OCI-LY1 (cell line): ENCODE results near the gene ARMH3.

Experiments used
- H2AFZ ChIP-seq: fragments of 200-600 bp; sonication (generic), shearing (Covaris generic); 2 replicates; pipeline ENCODE4 v1.6.0; 2014; ENCODE audit warnings: antibody characterized with exemption, mild to moderate bottlenecking, low read length
- H3F3A ChIP-seq: fragments of 200-600 bp; sonication (generic), shearing (Covaris generic); 2 replicates; pipeline ENCODE4 v1.6.0; 2014; ENCODE audit warnings: mild to moderate bottlenecking, antibody characterized with exemption, low read length, moderate library complexity; ENCODE audit not compliant: insufficient read depth
- H3K27ac ChIP-seq: fragments of 200-600 bp; sonication (generic); 2 replicates; pipeline ENCODE4 v1.5.1; 2014; ENCODE audit warnings: low read length, mixed run types, mild to moderate bottlenecking, low read depth; ENCODE audit not compliant: poor library complexity, severe bottlenecking
- H3K27me3 ChIP-seq: fragments of 200-600 bp; sonication (generic); 2 replicates; pipeline ENCODE4 v1.6.0; 2014; ENCODE audit warnings: antibody characterized with exemption, mild to moderate bottlenecking, low read length, moderate library complexity; ENCODE audit not compliant: insufficient read depth
- H3K36me3 ChIP-seq: fragments of 200-600 bp; sonication (generic); 2 replicates; pipeline ENCODE4 v1.6.1; 2014; ENCODE audit warnings: mild to moderate bottlenecking, antibody characterized with exemption, low read length, moderate library complexity, mixed read lengths; ENCODE audit not compliant: insufficient read depth
- H3K4me1 ChIP-seq: fragments of 200-600 bp; sonication (generic); 2 replicates; pipeline ENCODE4 v1.5.1; 2014; ENCODE audit warnings: mild to moderate bottlenecking, low read length, moderate library complexity; ENCODE audit not compliant: insufficient read depth, severe bottlenecking
- H3K4me2 ChIP-seq: fragments of 200-600 bp; sonication (generic), shearing (Covaris generic); 2 replicates; pipeline ENCODE4 v1.6.1; 2014; ENCODE audit warnings: low read length
- H3K4me3 ChIP-seq: fragments of 200-600 bp; sonication (generic); 2 replicates; pipeline ENCODE4 v1.5.1; 2014; ENCODE audit warnings: low read length, low read depth, mild to moderate bottlenecking, mixed read lengths; ENCODE audit not compliant: poor library complexity, severe bottlenecking
- H3K79me2 ChIP-seq: fragments of 200-600 bp; shearing (Covaris generic); 2 replicates; pipeline ENCODE4 v1.6.1; 2016; ENCODE audit warnings: mixed run types, low read length, mixed read lengths; ENCODE audit not compliant: insufficient read depth
- H3K9ac ChIP-seq: fragments of 200-600 bp; sonication (generic), shearing (Covaris generic); 2 replicates; pipeline ENCODE4 v1.6.1; 2014; ENCODE audit warnings: mild to moderate bottlenecking, low read length, mixed read lengths
- H3K9me2 ChIP-seq: fragments of 200-600 bp; sonication (generic), shearing (Covaris generic); 2 replicates; pipeline ENCODE4 v1.6.1; 2014; ENCODE audit warnings: low read depth, mild to moderate bottlenecking, low read length, mixed read lengths
- H3K9me3 ChIP-seq: fragments of 200-600 bp; shearing (Covaris generic); 2 replicates; pipeline ENCODE4 v1.6.1; 2014; ENCODE audit warnings: low read length, mixed read lengths
- H4K20me1 ChIP-seq: fragments of 200-600 bp; sonication (generic), shearing (Covaris generic); 2 replicates; pipeline ENCODE4 v1.6.0; 2016; ENCODE audit warnings: mild to moderate bottlenecking, low read length; ENCODE audit not compliant: insufficient read depth
- EZH2 ChIP-seq: fragments of 200-600 bp; sonication (generic), shearing (Covaris generic); IDR thresholded peaks from 2 replicates; pipeline ENCODE4 v1.8.0; 2017; ENCODE audit warnings: borderline replicate concordance, mixed run types, mild to moderate bottlenecking, antibody characterized with exemption, low read length, moderate library complexity, mixed read lengths
- TF ChIP-seq, protein P1 (sequence below): fragments of 200-600 bp; sonication (generic), shearing (Covaris generic); IDR thresholded peaks from 2 replicates; pipeline ENCODE4 v1.5.1; 2017; ENCODE audit warnings: mild to moderate bottlenecking, antibody characterized with exemption, low read length, moderate library complexity, mixed read lengths

ARMH3 gene, protein sequence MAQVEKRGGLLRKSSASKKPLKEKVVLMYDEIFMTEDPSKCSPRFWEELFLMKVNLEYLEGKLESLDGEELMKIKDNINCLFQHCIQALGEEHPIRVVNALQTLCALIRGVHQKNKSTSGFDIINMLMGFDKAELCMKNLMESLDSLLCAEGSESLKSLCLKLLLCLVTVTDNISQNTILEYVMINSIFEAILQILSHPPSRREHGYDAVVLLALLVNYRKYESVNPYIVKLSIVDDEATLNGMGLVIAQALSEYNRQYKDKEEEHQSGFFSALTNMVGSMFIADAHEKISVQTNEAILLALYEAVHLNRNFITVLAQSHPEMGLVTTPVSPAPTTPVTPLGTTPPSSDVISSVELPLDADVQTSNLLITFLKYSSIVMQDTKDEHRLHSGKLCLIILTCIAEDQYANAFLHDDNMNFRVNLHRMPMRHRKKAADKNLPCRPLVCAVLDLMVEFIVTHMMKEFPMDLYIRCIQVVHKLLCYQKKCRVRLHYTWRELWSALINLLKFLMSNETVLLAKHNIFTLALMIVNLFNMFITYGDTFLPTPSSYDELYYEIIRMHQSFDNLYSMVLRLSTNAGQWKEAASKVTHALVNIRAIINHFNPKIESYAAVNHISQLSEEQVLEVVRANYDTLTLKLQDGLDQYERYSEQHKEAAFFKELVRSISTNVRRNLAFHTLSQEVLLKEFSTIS

GRCh38 chr10:102055647-102056419 lies at the start of gene ARMH3:
ARMH3 (minus strand) TSS chr10:102056173; CDS start chr10:102040114, 16,059 bp downstream.
- H2AFZ ChIP-seq: peak within 1 kb of the TSS; percentile 99
- no peaks in the 10 kb centered on the region for H3K36me3 ChIP-seq
- no peaks in the 10 kb centered on the region for H3K9me2 ChIP-seq
- peak within 1 kb of the TSS; percentile 89 for H3K9ac ChIP-seq
- H3F3A ChIP-seq: no peaks in the 10 kb centered on the region
- no peak within 1 kb of the TSS for H3K27ac ChIP-seq
- H4K20me1 ChIP-seq: no peaks in the 10 kb centered on the region
- H3K4me2 ChIP-seq: peak within 1 kb of the TSS; percentile 65
- peak within 1 kb of the TSS; percentile 83 for H3K4me3 ChIP-seq
- no peaks in the 10 kb centered on the region for H3K9me3 ChIP-seq
- TF ChIP-seq, protein P1, sequence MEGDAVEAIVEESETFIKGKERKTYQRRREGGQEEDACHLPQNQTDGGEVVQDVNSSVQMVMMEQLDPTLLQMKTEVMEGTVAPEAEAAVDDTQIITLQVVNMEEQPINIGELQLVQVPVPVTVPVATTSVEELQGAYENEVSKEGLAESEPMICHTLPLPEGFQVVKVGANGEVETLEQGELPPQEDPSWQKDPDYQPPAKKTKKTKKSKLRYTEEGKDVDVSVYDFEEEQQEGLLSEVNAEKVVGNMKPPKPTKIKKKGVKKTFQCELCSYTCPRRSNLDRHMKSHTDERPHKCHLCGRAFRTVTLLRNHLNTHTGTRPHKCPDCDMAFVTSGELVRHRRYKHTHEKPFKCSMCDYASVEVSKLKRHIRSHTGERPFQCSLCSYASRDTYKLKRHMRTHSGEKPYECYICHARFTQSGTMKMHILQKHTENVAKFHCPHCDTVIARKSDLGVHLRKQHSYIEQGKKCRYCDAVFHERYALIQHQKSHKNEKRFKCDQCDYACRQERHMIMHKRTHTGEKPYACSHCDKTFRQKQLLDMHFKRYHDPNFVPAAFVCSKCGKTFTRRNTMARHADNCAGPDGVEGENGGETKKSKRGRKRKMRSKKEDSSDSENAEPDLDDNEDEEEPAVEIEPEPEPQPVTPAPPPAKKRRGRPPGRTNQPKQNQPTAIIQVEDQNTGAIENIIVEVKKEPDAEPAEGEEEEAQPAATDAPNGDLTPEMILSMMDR: no peak
- TF ChIP-seq EZH2: no peak
- no peaks in the 10 kb centered on the region for H3K27me3 ChIP-seq
- peaks cover 14% of the 10 kb centered on the region for H3K4me1 ChIP-seq
- H3K79me2 ChIP-seq: 0 out of 2 replicates have a peak, but pooled peaks cover 2% of the 10 kb centered on the region

- Histone ChIP-seq H3F3A (no peaks in the 10 kb centered on the region), H3K36me3 (no peaks in the 10 kb centered on the region), H3K27me3 (no peaks in the 10 kb centered on the region), H3K79me2 (no peaks in the 10 kb centered on the region), H3K9ac (no peak overlapping the region), H3K9me3 (no peaks in the 10 kb centered on the region), H3K27ac (no peak overlapping the region), H4K20me1 (no peaks in the 10 kb centered on the region), H3K4me2 (no peak overlapping the region), H3K4me3 (no peak overlapping the region), H3K9me2 (no peaks in the 10 kb centered on the region), H3K4me1 (no peaks in the 10 kb centered on the region), H2AFZ (no peak overlapping the region)
- TF ChIP-seq, protein P1: no peak
- no peak for TF ChIP-seq EZH2
These were observed 46.4 kb upstream of the ARMH3 start for GRCh38 chr10:102102421-102102820.

DNA sequence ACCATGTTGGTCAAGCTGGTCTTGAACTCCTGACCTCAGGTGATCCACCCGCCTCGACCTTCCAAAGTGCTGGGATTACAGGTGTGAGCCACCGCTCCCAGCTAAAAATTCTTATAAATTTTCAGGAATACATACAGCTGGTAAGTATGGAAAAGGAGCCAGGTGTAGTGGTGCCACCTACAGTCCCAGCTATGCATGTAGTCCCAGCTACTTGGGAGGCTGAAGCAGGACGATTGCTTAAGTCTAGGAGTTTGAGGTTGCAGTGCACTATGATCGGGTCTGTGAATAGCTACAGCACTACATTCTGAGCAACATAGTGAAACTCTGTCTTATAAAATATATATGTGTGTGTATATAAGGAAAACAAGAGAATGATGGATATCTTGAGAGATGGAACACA lies 45.2 kb upstream of the ARMH3 start:
- no peaks in the 10 kb centered on the region for H3K9me2 ChIP-seq
- no peak overlapping the region for H2AFZ ChIP-seq
- no peaks in the 10 kb centered on the region for H3F3A ChIP-seq
- no peak overlapping the region for H3K9ac ChIP-seq
- H3K4me3 ChIP-seq: no peak overlapping the region
- no peaks in the 10 kb centered on the region for H3K36me3 ChIP-seq
- H3K9me3 ChIP-seq: no peaks in the 10 kb centered on the region
- TF ChIP-seq, protein P1: no peak
- TF ChIP-seq EZH2: no peak
- H3K4me1 ChIP-seq: no peaks in the 10 kb centered on the region
- H4K20me1 ChIP-seq: no peaks in the 10 kb centered on the region
- no peaks in the 10 kb centered on the region for H3K27me3 ChIP-seq
- no peak overlapping the region for H3K27ac ChIP-seq
- no peak overlapping the region for H3K4me2 ChIP-seq
- no peaks in the 10 kb centered on the region for H3K79me2 ChIP-seq
